GM12878 (cell line): ENCODE results near the gene MALT1.

Experiments used
- CHD2 ChIP-seq: IDR thresholded peaks from 2 replicates; pipeline ENCODE4 v1.6.1; 2011; ENCODE audit warnings: low read depth, low read length, improper control_type of control experiment, borderline replicate concordance
- CREB1 ChIP-seq: IDR thresholded peaks from 2 replicates; pipeline ENCODE4 v1.6.1; 2012; ENCODE audit warnings: low read depth, mild to moderate bottlenecking, inconsistent platforms
- DPF2 ChIP-seq: fragments of 450-650 bp; IDR thresholded peaks from 2 replicates; pipeline ENCODE4 v1.6.1; 2017; ENCODE audit warnings: mild to moderate bottlenecking
- EZH2 ChIP-seq: IDR thresholded peaks from 2 replicates; pipeline ENCODE4 v1.6.1; 2012; ENCODE audit warnings: low read depth, mild to moderate bottlenecking, control low read depth, inconsistent platforms, low read length, borderline replicate concordance; ENCODE audit not compliant: control insufficient read depth
- FOS ChIP-seq: IDR thresholded peaks from 3 replicates; pipeline ENCODE4 v1.6.1; 2011; ENCODE audit warnings: borderline replicate concordance; ENCODE audit not compliant: insufficient read length; ENCODE audit errors: extremely low read depth
- MYC ChIP-seq: IDR thresholded peaks from 2 replicates; pipeline ENCODE4 v1.6.1; 2011; ENCODE audit warnings: mild to moderate bottlenecking, low read length, moderate library complexity, inconsistent platforms; ENCODE audit not compliant: insufficient read depth, insufficient replicate concordance, insufficient read length, severe bottlenecking
- POLR2A ChIP-seq: IDR thresholded peaks from 2 replicates; pipeline ENCODE4 v1.6.1; 2011; ENCODE audit warnings: low read depth, mild to moderate bottlenecking, low read length
- RAD21 ChIP-seq: IDR thresholded peaks from 2 replicates; pipeline ENCODE4 v1.6.1; 2011; ENCODE audit warnings: mild to moderate bottlenecking, low read depth, low read length, moderate library complexity; ENCODE audit not compliant: insufficient read depth
- RELA ChIP-seq: fragments of 450-650 bp; IDR thresholded peaks from 2 replicates; pipeline ENCODE4 v1.8.0; 2014; ENCODE audit warnings: borderline replicate concordance; ENCODE audit not compliant: partially characterized antibody
- TF ChIP-seq, protein P1 (sequence below), 3 experiments: IDR thresholded peaks in 2 of 3; conservative IDR thresholded peaks in 1 of 3; 2 replicates each; pipeline ENCODE4 v1.5.1; 2011; ENCODE audit warnings: low read depth in 3 of 3, low read length in 3 of 3, mild to moderate bottlenecking in 3 of 3, control low read depth in 2 of 3, moderate library complexity in 2 of 3, inconsistent platforms in 1 of 3, mixed read lengths in 1 of 3; ENCODE audit not compliant: control insufficient read depth in 2 of 3, insufficient read depth in 1 of 3; ENCODE audit errors: extremely low read depth in 1 of 3
- TF ChIP-seq, protein P2 (sequence below): IDR thresholded peaks from 2 replicates; pipeline ENCODE4 v1.6.1; 2012; ENCODE audit warnings: low read depth, low read length, improper control_type of control experiment

DNA sequence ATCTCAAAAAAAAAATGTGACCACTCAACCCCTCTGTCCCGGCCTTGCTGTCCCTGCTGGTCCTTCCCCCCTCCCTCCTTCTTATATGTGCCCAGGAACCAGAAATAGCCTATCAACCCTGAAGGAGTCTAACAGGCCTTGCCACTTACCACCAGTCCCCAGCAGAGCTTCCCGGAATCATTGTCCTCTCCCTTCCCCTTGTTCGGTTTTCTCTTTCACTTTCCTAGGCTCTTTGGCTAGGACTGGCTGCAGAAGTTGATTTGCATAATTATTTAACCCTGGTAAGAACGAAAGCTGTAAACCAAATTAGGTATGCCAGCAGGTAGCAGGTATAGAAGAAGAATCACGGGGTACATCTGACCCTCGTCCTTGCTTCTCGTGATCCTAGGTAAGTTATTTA lies 120.8 kb downstream of the MALT1 start:
- no peak for TF ChIP-seq RAD21
- TF ChIP-seq EZH2, result no peak
- no peak for TF ChIP-seq MYC
- no peak for TF ChIP-seq DPF2
- TF ChIP-seq CHD2, result no peak
- TF ChIP-seq FOS, result no peak
- TF ChIP-seq, protein P1, sequence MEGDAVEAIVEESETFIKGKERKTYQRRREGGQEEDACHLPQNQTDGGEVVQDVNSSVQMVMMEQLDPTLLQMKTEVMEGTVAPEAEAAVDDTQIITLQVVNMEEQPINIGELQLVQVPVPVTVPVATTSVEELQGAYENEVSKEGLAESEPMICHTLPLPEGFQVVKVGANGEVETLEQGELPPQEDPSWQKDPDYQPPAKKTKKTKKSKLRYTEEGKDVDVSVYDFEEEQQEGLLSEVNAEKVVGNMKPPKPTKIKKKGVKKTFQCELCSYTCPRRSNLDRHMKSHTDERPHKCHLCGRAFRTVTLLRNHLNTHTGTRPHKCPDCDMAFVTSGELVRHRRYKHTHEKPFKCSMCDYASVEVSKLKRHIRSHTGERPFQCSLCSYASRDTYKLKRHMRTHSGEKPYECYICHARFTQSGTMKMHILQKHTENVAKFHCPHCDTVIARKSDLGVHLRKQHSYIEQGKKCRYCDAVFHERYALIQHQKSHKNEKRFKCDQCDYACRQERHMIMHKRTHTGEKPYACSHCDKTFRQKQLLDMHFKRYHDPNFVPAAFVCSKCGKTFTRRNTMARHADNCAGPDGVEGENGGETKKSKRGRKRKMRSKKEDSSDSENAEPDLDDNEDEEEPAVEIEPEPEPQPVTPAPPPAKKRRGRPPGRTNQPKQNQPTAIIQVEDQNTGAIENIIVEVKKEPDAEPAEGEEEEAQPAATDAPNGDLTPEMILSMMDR (IDR thresholded peaks at IDR 0.05 in 2 of 3, conservative IDR thresholded peaks at IDR 0.05 in 1 of 3; ENCODE audit: control insufficient read depth in 2 of 3, extremely low read depth in 1 of 3, insufficient read depth in 1 of 3, low read depth in 3 of 3, low read length in 3 of 3), result no peak
- no peak for TF ChIP-seq RELA
- no peak for TF ChIP-seq POLR2A
- TF ChIP-seq, protein P2, sequence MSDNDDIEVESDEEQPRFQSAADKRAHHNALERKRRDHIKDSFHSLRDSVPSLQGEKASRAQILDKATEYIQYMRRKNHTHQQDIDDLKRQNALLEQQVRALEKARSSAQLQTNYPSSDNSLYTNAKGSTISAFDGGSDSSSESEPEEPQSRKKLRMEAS, result no peak
- TF ChIP-seq CREB1, result no peak
